HCT116 (cell line): ENCODE measurements around the gene LRRC71. TPM values are rescaled to one million over a fixed set of nuclear protein-coding genes. Genes with fewer than 3 reads are reported as not detected.

ENCODE experiments used
- ATAC-seq: fragments of 200-7000 bp; cut with Tn5 transposase; 2 replicates; pipeline ENCODE4 v1.9.1; 2020; ENCODE audit warnings: mild to moderate bottlenecking, moderate library complexity
- BruUV-seq: library from RNA; stranded (reverse); fragments of 400-500 nt; replicated peaks from 2 replicates; lab custom pipeline; 2021; lab: Mats Ljungman, UMichigan
- CTCF ChIA-PET: fragments of 300-600 bp; sonication (Branson Sonifier 250); formaldehyde crosslinking; loops from one replicate; lab custom pipeline; 2021; ENCODE audit warnings: antibody characterized with exemption; lab: Charles Lee
- POLR2A ChIA-PET: fragments of 300-600, 350-600 bp; sonication (Branson Sonifier 250); formaldehyde crosslinking; loops from one replicate; lab custom pipeline; 2021; ENCODE audit warnings: antibody characterized with exemption; lab: Charles Lee
- RAD21 ChIA-PET, 2 experiments: fragments of 300-600 bp; sonication (Branson Sonifier 250); formaldehyde crosslinking; loops; one replicate each; lab custom pipeline; 2023; ENCODE audit warnings: low total read pairs in 2 of 2; ENCODE audit not compliant: uncharacterized antibody in 2 of 2, unreplicated experiment in 2 of 2, low non-redundant PET in 1 of 2; lab: Charles Lee
- DNase-seq: peaks from one replicate; pipeline ENCODE4 v3.0.0-alpha.2; 2010; ENCODE audit warnings: low read depth, low spot score
- H2AFZ ChIP-seq: fragments of 200-600 bp; shearing (Covaris generic), sonication (generic); 2 replicates; pipeline ENCODE4 v1.6.1; 2017; ENCODE audit warnings: low read depth, mixed run types, mixed read lengths, antibody characterized with exemption, low read length; ENCODE audit not compliant: poor library complexity, severe bottlenecking
- H3K27ac ChIP-seq: 2 replicates; pipeline ENCODE4 v1.5.1; 2012; ENCODE audit warnings: low read depth, low read length
- H3K27me3 ChIP-seq: fragments of 200-600 bp; sonication (generic); 2 replicates; pipeline ENCODE4 v1.6.1; 2016; ENCODE audit warnings: mixed run types, low read length, mixed read lengths; ENCODE audit not compliant: insufficient read depth
- H3K36me3 ChIP-seq, 2 experiments: fragments of 200-500 bp in 1 of 2; fragments of 200-600 bp in 1 of 2; sonication (Bioruptor generic) in 1 of 2; sonication (generic) in 1 of 2; 2 replicates each; pipeline versions ENCODE4 v1.5.1 to v1.6.1; 2014 to 2016; ENCODE audit warnings: low read length in 2 of 2, inconsistent platforms in 1 of 2, mixed read lengths in 1 of 2, mixed run types in 1 of 2; ENCODE audit not compliant: insufficient read depth in 2 of 2, control insufficient read depth in 1 of 2
- H3K4me1 ChIP-seq, 2 experiments: fragments of 200-600 bp in 1 of 2; sonication (generic) in 1 of 2; 2 replicates each; pipeline versions ENCODE4 v1.5.1 to v1.6.1; 2012 to 2017; ENCODE audit warnings: low read length in 2 of 2, inconsistent platforms in 1 of 2, mild to moderate bottlenecking in 1 of 2, mixed read lengths in 1 of 2, mixed run types in 1 of 2, moderate library complexity in 1 of 2; ENCODE audit not compliant: insufficient read depth in 2 of 2, control insufficient read depth in 1 of 2
- H3K4me2 ChIP-seq: fragments of 200-600 bp; sonication (generic); 2 replicates; pipeline ENCODE4 v1.6.1; 2017; ENCODE audit warnings: mixed run types, low read length, mixed read lengths
- H3K4me3 ChIP-seq, 2 experiments: fragments of 200-600 bp in 1 of 2; sonication (generic) in 1 of 2; replicated peaks in 1 of 2; 2 replicates each; pipeline ENCODE4 v1.5.1; 2011 to 2016; ENCODE audit warnings: low read length in 2 of 2, control low read depth in 1 of 2, low read depth in 1 of 2, mild to moderate bottlenecking in 1 of 2, mixed read lengths in 1 of 2, mixed run types in 1 of 2
- H3K79me2 ChIP-seq: fragments of 200-600 bp; sonication (generic); 2 replicates; pipeline ENCODE4 v1.6.1; 2017; ENCODE audit warnings: mild to moderate bottlenecking, mixed run types, low read length, moderate library complexity, mixed read lengths; ENCODE audit not compliant: insufficient read depth
- H3K9ac ChIP-seq: fragments of 200-600 bp; sonication (generic); 2 replicates; pipeline ENCODE4 v1.6.1; 2016; ENCODE audit warnings: low read length, mixed read lengths
- H3K9me2 ChIP-seq: fragments of 200-600 bp; sonication (generic), shearing (Covaris generic); 2 replicates; pipeline ENCODE4 v1.6.1; 2017; ENCODE audit warnings: mixed run types, mild to moderate bottlenecking, moderate library complexity; ENCODE audit not compliant: insufficient read depth
- H3K9me3 ChIP-seq, 2 experiments: fragments of 200-500 bp in 1 of 2; fragments of 200-600 bp in 1 of 2; sonication (Bioruptor generic) in 1 of 2; sonication (generic) in 1 of 2; 2 replicates each; pipeline ENCODE4 v1.6.1; 2014 to 2017; ENCODE audit warnings: low read length in 2 of 2, mixed read lengths in 2 of 2, inconsistent platforms in 1 of 2, low read depth in 1 of 2, mild to moderate bottlenecking in 1 of 2, mixed run types in 1 of 2, moderate library complexity in 1 of 2; ENCODE audit not compliant: control insufficient read depth in 1 of 2, insufficient read depth in 1 of 2
- H4K20me1 ChIP-seq: fragments of 200-600 bp; sonication (generic), shearing (Covaris generic); 2 replicates; pipeline ENCODE4 v1.6.1; 2017; ENCODE audit warnings: mixed run types, mild to moderate bottlenecking, moderate library complexity; ENCODE audit not compliant: insufficient read depth
- CBX3 ChIP-seq: IDR thresholded peaks from 2 replicates; pipeline ENCODE4 v1.6.1; 2012; ENCODE audit warnings: low read depth
- CEBPB ChIP-seq: IDR thresholded peaks from 2 replicates; pipeline ENCODE4 v1.6.1; 2012; ENCODE audit warnings: low read depth
- EGR1 ChIP-seq: IDR thresholded peaks from 2 replicates; pipeline ENCODE4 v1.6.1; 2012; ENCODE audit warnings: low read depth
- ELF1 ChIP-seq: IDR thresholded peaks from 2 replicates; pipeline ENCODE4 v1.6.1; 2012; ENCODE audit warnings: low read depth, borderline replicate concordance
- EZH2 ChIP-seq: fragments of 200-600 bp; sonication (generic); IDR thresholded peaks from 2 replicates; pipeline ENCODE4 v1.6.1; 2017; ENCODE audit warnings: antibody characterized with exemption, mixed run types
- JUND ChIP-seq: IDR thresholded peaks from 2 replicates; pipeline ENCODE4 v1.6.1; 2012
- MAX ChIP-seq: IDR thresholded peaks from 2 replicates; pipeline ENCODE4 v1.6.1; 2012
- POLR2AphosphoS5 ChIP-seq: IDR thresholded peaks from 2 replicates; pipeline ENCODE4 v1.6.1; 2011; ENCODE audit warnings: mild to moderate bottlenecking, low read depth, low read length, moderate library complexity
- TCF7L2 ChIP-seq: IDR thresholded peaks from 2 replicates; pipeline ENCODE4 v1.7.0; 2011; ENCODE audit warnings: borderline replicate concordance, inconsistent platforms; ENCODE audit not compliant: insufficient read depth, insufficient read length; ENCODE audit errors: extremely low read depth
- YY1 ChIP-seq: IDR thresholded peaks from 2 replicates; pipeline ENCODE4 v1.6.1; 2011; ENCODE audit warnings: low read length, low read depth, moderate library complexity, mild to moderate bottlenecking; ENCODE audit not compliant: insufficient replicate concordance; ENCODE audit errors: extremely low read depth
- ZNF274 ChIP-seq: fragments of 200-500 bp; sonication (Bioruptor generic); IDR thresholded peaks from 2 replicates; pipeline ENCODE4 v1.6.1; 2014; ENCODE audit warnings: mild to moderate bottlenecking, low read depth, low read length, inconsistent platforms
- intact Hi-C: fragments of 100-400 bp; cut with micrococcal nuclease; formaldehyde crosslinking; loops from 2 replicates; pipeline ENCODE4 v1.10.0; 2022
- total RNA-seq: library from RNA; stranded (reverse); gene quantifications from one replicate; pipeline ENCODE4 v1.2.1, GENCODE V29; 2021; ENCODE audit not compliant: unreplicated experiment

LRRC71 gene
- total RNA-seq, 1 experiment from 2014 or later: not detected

DNA sequence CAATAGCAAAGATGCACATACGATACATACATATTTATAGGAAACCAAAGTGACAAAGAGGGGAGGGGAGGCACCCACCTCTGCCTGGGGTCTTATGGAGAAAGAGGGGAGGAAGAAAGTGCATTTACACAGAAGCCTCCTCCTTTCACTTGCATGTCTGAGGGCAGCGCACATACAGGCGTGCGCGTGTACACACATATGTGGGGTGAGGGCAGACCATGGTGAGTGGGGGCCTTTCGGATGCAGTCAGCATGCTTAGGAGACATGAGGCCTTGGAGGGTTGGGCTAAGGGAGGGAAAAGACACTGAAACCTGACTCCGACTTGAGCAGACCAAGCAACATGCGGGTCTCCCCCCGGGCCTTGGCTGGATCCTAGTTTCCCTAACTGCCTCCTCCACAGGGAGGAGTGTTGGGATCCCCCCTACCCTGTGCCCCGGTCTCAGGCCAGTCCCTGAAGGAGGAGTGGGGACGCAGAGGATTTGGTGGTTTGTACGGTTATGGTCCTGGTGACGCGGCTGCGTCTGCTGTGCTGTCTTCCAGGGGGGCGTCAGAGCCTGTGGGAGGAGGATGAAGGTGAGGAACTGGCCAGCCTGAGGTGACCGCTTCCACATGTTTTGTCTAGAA is 15.2 kb downstream of the LRRC71 start (continued):
- no peak for TF ChIP-seq POLR2AphosphoS5
- no peak for TF ChIP-seq ELF1
- TF ChIP-seq MAX: no peak
- TF ChIP-seq JUND: no peak
- TF ChIP-seq EGR1: no peak
- no peak for TF ChIP-seq TCF7L2
- TF ChIP-seq CEBPB: no peak
- TF ChIP-seq, all 23 proteins: peak for 0

DNA sequence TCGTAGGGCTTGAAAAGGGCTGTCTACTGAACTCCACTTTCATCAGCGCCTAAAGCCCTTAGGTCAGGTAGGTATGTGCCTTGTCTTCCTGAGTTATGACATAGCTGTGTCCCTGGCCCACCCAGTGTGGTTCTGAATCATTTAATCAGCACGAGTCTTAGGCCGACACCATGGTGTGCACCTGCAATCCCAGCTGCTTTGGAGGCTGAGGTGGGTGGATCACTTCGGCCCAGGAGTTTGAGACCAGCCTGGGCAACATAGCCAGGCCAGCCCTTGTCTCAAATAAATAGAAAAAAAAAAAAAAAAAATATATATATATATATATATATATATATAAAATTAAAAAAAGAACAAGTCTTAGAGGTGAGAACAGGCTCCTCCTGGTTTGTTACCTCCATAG is 15.8 kb downstream of the LRRC71 start:
- DNase-seq: no peak
- CTCF ChIA-PET: interaction anchor here (1.8 kb wide), 1 partner anchor 8 kb away, joined by 4 read pairs; no protein-coding TSS in a partner anchor

More for the DNA sequence above, 15.8 kb downstream of the LRRC71 start:
- TF ChIP-seq ZNF274: no peak
- TF ChIP-seq EZH2: no peak
- TF ChIP-seq MAX: no peak
- no peak for TF ChIP-seq CBX3
- no peak for TF ChIP-seq YY1
- TF ChIP-seq, all 23 proteins: peak for 0
- Histone ChIP-seq H3K27me3 (no peaks in the 10 kb centered on the region), H3K27ac (no peak overlapping the region), H3K9me3 (no peaks in the 10 kb centered on the region), H3K4me1 (no peaks in the 10 kb centered on the region), H3K4me2 (no peak overlapping the region), H3K9ac (no peak overlapping the region), H3K79me2 (no peaks in the 10 kb centered on the region), H4K20me1 (no peaks in the 10 kb centered on the region), H3K36me3 (peaks cover under 1 to 6% of the 10 kb centered on the region in 2 experiments; a peak in 3 of 4 replicates), H3K4me3 (no peak overlapping the region), H2AFZ (no peak overlapping the region), H3K9me2 (no peaks in the 10 kb centered on the region)
- RAD21 ChIA-PET: no interaction called here
- ATAC-seq: no peak
- POLR2A ChIA-PET: no interaction called here
- BruUV-seq: no TSS peak
- intact Hi-C loops: no loop called here
